Fibroblast of lung (primary cell): ENCODE measurements around the gene LIN7C.

Source experiments
- EZH2 ChIP-seq: IDR thresholded peaks from 2 replicates; pipeline ENCODE4 v1.5.1; 2012; ENCODE audit warnings: low read length, control low read depth, mild to moderate bottlenecking; ENCODE audit errors: missing control alignments
- TF ChIP-seq, protein P1 (sequence below), 2 donors: IDR thresholded peaks in 1 of 2; conservative IDR thresholded peaks in 1 of 2; 1 replicate in 1 of 2; 2 replicates in 1 of 2; pipeline ENCODE4 v1.5.1; 2011 to 2012; ENCODE audit warnings: low read length in 2 of 2, control low read depth in 1 of 2, inconsistent platforms in 1 of 2, low read depth in 1 of 2, mild to moderate bottlenecking in 1 of 2

DNA sequence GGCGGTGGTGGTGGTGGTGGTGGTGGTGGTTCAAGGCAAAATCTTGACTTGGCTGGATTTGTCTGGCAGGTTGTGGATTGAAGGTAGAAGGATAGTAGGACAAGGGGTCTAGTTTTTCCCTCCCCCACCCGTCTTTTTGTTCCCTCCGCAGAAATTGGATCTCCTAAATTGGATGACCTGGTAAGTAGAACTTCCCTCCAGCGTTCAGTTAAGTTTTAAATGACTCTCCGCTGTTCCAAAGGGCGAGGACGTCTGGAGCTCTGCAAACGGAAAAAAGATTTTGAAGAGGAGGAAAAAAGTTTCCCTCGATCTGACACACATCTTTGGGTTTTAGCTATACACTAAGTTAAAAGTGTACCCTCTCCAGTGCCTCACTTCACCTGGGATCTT is 33.6 kb downstream of the LIN7C start:
- TF ChIP-seq, protein P1, sequence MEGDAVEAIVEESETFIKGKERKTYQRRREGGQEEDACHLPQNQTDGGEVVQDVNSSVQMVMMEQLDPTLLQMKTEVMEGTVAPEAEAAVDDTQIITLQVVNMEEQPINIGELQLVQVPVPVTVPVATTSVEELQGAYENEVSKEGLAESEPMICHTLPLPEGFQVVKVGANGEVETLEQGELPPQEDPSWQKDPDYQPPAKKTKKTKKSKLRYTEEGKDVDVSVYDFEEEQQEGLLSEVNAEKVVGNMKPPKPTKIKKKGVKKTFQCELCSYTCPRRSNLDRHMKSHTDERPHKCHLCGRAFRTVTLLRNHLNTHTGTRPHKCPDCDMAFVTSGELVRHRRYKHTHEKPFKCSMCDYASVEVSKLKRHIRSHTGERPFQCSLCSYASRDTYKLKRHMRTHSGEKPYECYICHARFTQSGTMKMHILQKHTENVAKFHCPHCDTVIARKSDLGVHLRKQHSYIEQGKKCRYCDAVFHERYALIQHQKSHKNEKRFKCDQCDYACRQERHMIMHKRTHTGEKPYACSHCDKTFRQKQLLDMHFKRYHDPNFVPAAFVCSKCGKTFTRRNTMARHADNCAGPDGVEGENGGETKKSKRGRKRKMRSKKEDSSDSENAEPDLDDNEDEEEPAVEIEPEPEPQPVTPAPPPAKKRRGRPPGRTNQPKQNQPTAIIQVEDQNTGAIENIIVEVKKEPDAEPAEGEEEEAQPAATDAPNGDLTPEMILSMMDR (conservative IDR thresholded peaks at IDR 0.05 in 1 of 2, IDR thresholded peaks at IDR 0.05 in 1 of 2; ENCODE audit: low read depth in 1 of 2, low read length in 2 of 2): no peak
- TF ChIP-seq EZH2: no peak
